Neural progenitor cell (in vitro differentiated cells): ENCODE measurements around the gene ZFHX3. TPM values are rescaled to one million over a fixed set of nuclear protein-coding genes. Genes with fewer than 3 reads are reported as not detected.

Experiments
- DNase-seq: peaks from one replicate; pipeline ENCODE4 v3.0.0-alpha.2; 2016; ENCODE audit warnings: low spot score
- H2AFZ ChIP-seq: fragments of 200-600 bp; sonication (generic); replicated peaks from 2 replicates; pipeline ENCODE4 v1.6.1; 2016; ENCODE audit warnings: antibody characterized with exemption
- H3F3A ChIP-seq: fragments of 200-600 bp; sonication (generic); 2 replicates; pipeline ENCODE4 v1.6.1; 2016; ENCODE audit warnings: antibody characterized with exemption, low read depth
- H3K27ac ChIP-seq: fragments of 200-600 bp; sonication (generic); 2 replicates; pipeline ENCODE4 v1.5.1; 2016; ENCODE audit warnings: mild to moderate bottlenecking
- H3K27me3 ChIP-seq: fragments of 200-600 bp; sonication (generic); 2 replicates; pipeline ENCODE4 v1.6.1; 2016; ENCODE audit warnings: mild to moderate bottlenecking, moderate library complexity
- H3K36me3 ChIP-seq: fragments of 200-600 bp; sonication (generic); 2 replicates; pipeline ENCODE4 v1.5.1; 2016
- H3K4me1 ChIP-seq: fragments of 200-600 bp; sonication (generic); 2 replicates; pipeline ENCODE4 v1.6.1; 2016; ENCODE audit warnings: mixed run types
- H3K4me2 ChIP-seq: fragments of 200-600 bp; sonication (generic); 2 replicates; pipeline ENCODE4 v1.6.1; 2016
- H3K4me3 ChIP-seq: fragments of 200-600 bp; sonication (generic); 2 replicates; pipeline ENCODE4 v1.5.1; 2016
- H3K79me2 ChIP-seq: fragments of 200-600 bp; sonication (generic); 2 replicates; pipeline ENCODE4 v1.6.1; 2016; ENCODE audit warnings: low read depth
- H3K9ac ChIP-seq: fragments of 200-600 bp; sonication (generic); 2 replicates; pipeline ENCODE4 v1.6.1; 2016
- H3K9me3 ChIP-seq: fragments of 200-600 bp; sonication (generic); 2 replicates; pipeline ENCODE4 v1.5.1; 2016; ENCODE audit warnings: low read depth
- H4K20me1 ChIP-seq: fragments of 200-600 bp; sonication (generic); 2 replicates; pipeline ENCODE4 v1.6.1; 2016; ENCODE audit warnings: low read depth
- H3K27ac Mint-ChIP-seq: 3 replicates; pipeline ENCODE4 v1.8.0; 2021; ENCODE audit warnings: mixed read lengths
- H3K27me3 Mint-ChIP-seq: 2 replicates; pipeline ENCODE4 v1.8.0; 2022; ENCODE audit warnings: low read depth, mild to moderate bottlenecking, inconsistent platforms, moderate library complexity, mixed read lengths; ENCODE audit not compliant: insufficient read depth
- H3K36me3 Mint-ChIP-seq: 3 replicates; pipeline ENCODE4 v1.8.0; 2021; ENCODE audit warnings: mixed read lengths
- H3K4me1 Mint-ChIP-seq: 3 replicates; pipeline ENCODE4 v1.8.0; 2021; ENCODE audit warnings: mixed read lengths
- H3K4me3 Mint-ChIP-seq: 3 replicates; pipeline ENCODE4 v1.8.0; 2021; ENCODE audit warnings: mild to moderate bottlenecking, moderate library complexity, mixed read lengths
- H3K9me3 Mint-ChIP-seq: 3 replicates; pipeline ENCODE4 v1.8.0; 2020; ENCODE audit warnings: mixed read lengths
- CTCF ChIP-seq: fragments of 200-600 bp; sonication (generic); IDR thresholded peaks from 2 replicates; pipeline ENCODE4 v1.5.1; 2017; ENCODE audit warnings: antibody characterized with exemption, mild to moderate bottlenecking
- EZH2 ChIP-seq: fragments of 200-600 bp; sonication (generic); IDR thresholded peaks from 2 replicates; pipeline ENCODE4 v1.6.1; 2017; ENCODE audit warnings: antibody characterized with exemption, mild to moderate bottlenecking, moderate library complexity
- EZH2phosphoT487 ChIP-seq: fragments of 200-600 bp; sonication (generic); IDR thresholded peaks from 2 replicates; pipeline ENCODE4 v1.6.1; 2017; ENCODE audit warnings: antibody characterized with exemption
- total RNA-seq: library from RNA; depleted of rRNA; stranded (reverse); fragments of >200 nt; gene quantifications from 2 replicates; pipeline ENCODE4 v1.2.3, GENCODE V29; 2015; ENCODE audit warnings: low replicate concordance

Gene ZFHX3
- total RNA-seq, 1 donor from 2014 or later, result 2.4 TPM

- Histone ChIP-seq H3K79me2 (no peaks in the 10 kb centered on the region), H4K20me1 (peaks cover 20% of the 10 kb centered on the region), H2AFZ (no peak overlapping the region), H3K4me1 (peaks cover 17% of the 10 kb centered on the region), H3K4me3 (no peak overlapping the region), H3K36me3 (no peaks in the 10 kb centered on the region), H3K27me3 (peaks cover 12% of the 10 kb centered on the region), H3K27ac (no peak overlapping the region), H3F3A (no peaks in the 10 kb centered on the region), H3K4me2 (no peak overlapping the region), H3K9me3 (no peaks in the 10 kb centered on the region), H3K9ac (no peak overlapping the region)
- Mint-ChIP-seq H3K9me3 (no peaks in the 10 kb centered on the region), H3K27ac (peak overlapping the region; percentile 96), H3K27me3 (peaks cover 5% of the 10 kb centered on the region), H3K36me3 (peaks cover 7% of the 10 kb centered on the region), H3K4me3 (peak overlapping the region; percentile 23), H3K4me1 (peaks cover 59% of the 10 kb centered on the region)
- DNase-seq, result no peak
- TF ChIP-seq EZH2phosphoT487, result no peak
- TF ChIP-seq CTCF, result no peak
- TF ChIP-seq EZH2, result no peak
These were observed 189.0 kb downstream of the ZFHX3 start for GRCh38 chr16:72858665-72859493.

- Histone ChIP-seq H3K79me2 (no peaks in the 10 kb centered on the region), H3K9ac (no peak overlapping the region), H3K27ac (no peak overlapping the region), H3K27me3 (peaks cover 12% of the 10 kb centered on the region), H3K4me1 (peaks cover 17% of the 10 kb centered on the region), H3F3A (no peaks in the 10 kb centered on the region), H3K36me3 (no peaks in the 10 kb centered on the region), H3K4me2 (peak overlapping the region; percentile 26), H3K9me3 (no peaks in the 10 kb centered on the region), H3K4me3 (no peak overlapping the region), H4K20me1 (peaks cover 20% of the 10 kb centered on the region), H2AFZ (no peak overlapping the region)
- Mint-ChIP-seq H3K27ac (peak overlapping the region; percentile 96), H3K36me3 (peaks cover 8% of the 10 kb centered on the region), H3K9me3 (no peaks in the 10 kb centered on the region), H3K4me3 (peak overlapping the region; percentile 71), H3K4me1 (peaks cover 61% of the 10 kb centered on the region), H3K27me3 (peaks cover 5% of the 10 kb centered on the region)
- peak; percentile 43 for DNase-seq
- TF ChIP-seq CTCF (no peak), EZH2phosphoT487 (peak; percentile 92), EZH2 (no peak)
These were observed 189.9 kb downstream of the ZFHX3 start for GRCh38 chr16:72857834-72858664.

- H3K4me3 ChIP-seq, result no peak overlapping the region
- DNase-seq, result peak; percentile 44
- Mint-ChIP-seq H3K27me3 (peaks cover 5% of the 10 kb centered on the region), H3K4me1 (peaks cover 61% of the 10 kb centered on the region), H3K36me3 (peaks cover 12% of the 10 kb centered on the region), H3K4me3 (no peak overlapping the region), H3K27ac (peak overlapping the region; percentile 23), H3K9me3 (peaks cover 2% of the 10 kb centered on the region)
- peaks cover 12% of the 10 kb centered on the region for H3K27me3 ChIP-seq
- H3K9ac ChIP-seq, result no peak overlapping the region
- no peaks in the 10 kb centered on the region for H3K9me3 ChIP-seq
- no peak overlapping the region for H3K27ac ChIP-seq
- no peaks in the 10 kb centered on the region for H3F3A ChIP-seq
- no peak overlapping the region for H3K4me2 ChIP-seq
- no peaks in the 10 kb centered on the region for H3K36me3 ChIP-seq
- H4K20me1 ChIP-seq, result peaks cover 20% of the 10 kb centered on the region
- peaks cover 17% of the 10 kb centered on the region for H3K4me1 ChIP-seq
- no peak for TF ChIP-seq EZH2phosphoT487
- TF ChIP-seq CTCF, result peak; percentile 54
- H3K79me2 ChIP-seq, result no peaks in the 10 kb centered on the region
- no peak overlapping the region for H2AFZ ChIP-seq
These were observed 191.1 kb downstream of the ZFHX3 start for GRCh38 chr16:72856797-72857196.
